Measurements from ENCODE around the gene NOP10.

GRCh38 chr15:34354286-34354685 is 11.3 kb upstream of the NOP10 start:
- no peak for TF ChIP-seq CTCF (conservative IDR thresholded peaks at IDR 0.05)
- TF ChIP-seq EZH2 (IDR thresholded peaks at IDR 0.05; ENCODE audit: low read depth), result no peak

Data from PC-9 (cell line).